GM12878 (cell line): ENCODE data around the gene FAT1.

Experiments
- EZH2 ChIP-seq: IDR thresholded peaks from 2 replicates; pipeline ENCODE4 v1.6.1; 2012; ENCODE audit warnings: low read depth, mild to moderate bottlenecking, control low read depth, inconsistent platforms, low read length, borderline replicate concordance; ENCODE audit not compliant: control insufficient read depth
- GABPA ChIP-seq: IDR thresholded peaks from 2 replicates; pipeline ENCODE4 v1.6.1; 2014; ENCODE audit warnings: antibody characterized with exemption, low read depth, mild to moderate bottlenecking, inconsistent platforms
- MYC ChIP-seq: IDR thresholded peaks from 2 replicates; pipeline ENCODE4 v1.6.1; 2011; ENCODE audit warnings: mild to moderate bottlenecking, low read length, moderate library complexity, inconsistent platforms; ENCODE audit not compliant: insufficient read depth, insufficient replicate concordance, insufficient read length, severe bottlenecking
- RFX5 ChIP-seq: IDR thresholded peaks from 2 replicates; pipeline ENCODE4 v1.6.1; 2011; ENCODE audit warnings: low read depth, low read length, improper control_type of control experiment
- SP1 ChIP-seq: IDR thresholded peaks from one replicate; pipeline ENCODE4 v1.6.1; 2011; ENCODE audit warnings: low read depth, low read length
- TAF1 ChIP-seq: IDR thresholded peaks from 2 replicates; pipeline ENCODE4 v1.6.1; 2011; ENCODE audit warnings: mild to moderate bottlenecking, low read depth, low read length, borderline replicate concordance
- YY1 ChIP-seq: IDR thresholded peaks from 2 replicates; pipeline ENCODE4 v1.6.1; 2011; ENCODE audit warnings: low read depth, mild to moderate bottlenecking, low read length
- ZBED1 ChIP-seq: IDR thresholded peaks from 2 replicates; pipeline ENCODE4 v1.6.1; 2016; ENCODE audit warnings: borderline replicate concordance
- TF ChIP-seq, protein P1 (sequence below): fragments of 450-650 bp; IDR thresholded peaks from 2 replicates; pipeline ENCODE4 v1.6.1; 2017; ENCODE audit warnings: mild to moderate bottlenecking

DNA sequence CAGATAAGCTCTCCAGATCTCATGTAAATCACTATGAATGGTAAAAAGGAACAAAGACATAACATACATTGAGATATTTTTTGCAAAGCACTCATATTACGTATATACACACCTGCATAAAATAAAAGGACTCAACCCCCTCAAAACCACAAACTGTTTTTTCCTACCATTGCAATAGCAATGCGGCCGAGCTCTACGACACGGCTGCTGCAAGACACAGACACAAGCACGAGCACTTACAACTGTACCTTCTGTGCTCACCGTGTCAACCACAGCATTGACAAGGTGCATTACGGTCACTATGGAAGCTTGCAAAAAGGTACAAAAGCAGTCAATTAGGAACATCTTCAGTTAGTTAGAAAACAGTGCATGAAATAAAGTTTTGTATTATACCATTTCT, 131.2 kb downstream of the FAT1 start:
- TF ChIP-seq SP1 (no peak), YY1 (no peak), GABPA (no peak), RFX5 (no peak), ZBED1 (no peak), EZH2 (no peak), MYC (no peak), TAF1 (no peak)
- TF ChIP-seq, protein P1, sequence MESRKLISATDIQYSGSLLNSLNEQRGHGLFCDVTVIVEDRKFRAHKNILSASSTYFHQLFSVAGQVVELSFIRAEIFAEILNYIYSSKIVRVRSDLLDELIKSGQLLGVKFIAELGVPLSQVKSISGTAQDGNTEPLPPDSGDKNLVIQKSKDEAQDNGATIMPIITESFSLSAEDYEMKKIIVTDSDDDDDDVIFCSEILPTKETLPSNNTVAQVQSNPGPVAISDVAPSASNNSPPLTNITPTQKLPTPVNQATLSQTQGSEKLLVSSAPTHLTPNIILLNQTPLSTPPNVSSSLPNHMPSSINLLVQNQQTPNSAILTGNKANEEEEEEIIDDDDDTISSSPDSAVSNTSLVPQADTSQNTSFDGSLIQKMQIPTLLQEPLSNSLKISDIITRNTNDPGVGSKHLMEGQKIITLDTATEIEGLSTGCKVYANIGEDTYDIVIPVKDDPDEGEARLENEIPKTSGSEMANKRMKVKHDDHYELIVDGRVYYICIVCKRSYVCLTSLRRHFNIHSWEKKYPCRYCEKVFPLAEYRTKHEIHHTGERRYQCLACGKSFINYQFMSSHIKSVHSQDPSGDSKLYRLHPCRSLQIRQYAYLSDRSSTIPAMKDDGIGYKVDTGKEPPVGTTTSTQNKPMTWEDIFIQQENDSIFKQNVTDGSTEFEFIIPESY, result no peak
